ENCODE data around the gene ZNF275.
"Not testable (repeated sequence)": the region's sequence is repeated elsewhere in the genome, so short reads cannot be mapped to it uniquely, and the experiment has no call there.

The ZNF275 gene

DNA sequence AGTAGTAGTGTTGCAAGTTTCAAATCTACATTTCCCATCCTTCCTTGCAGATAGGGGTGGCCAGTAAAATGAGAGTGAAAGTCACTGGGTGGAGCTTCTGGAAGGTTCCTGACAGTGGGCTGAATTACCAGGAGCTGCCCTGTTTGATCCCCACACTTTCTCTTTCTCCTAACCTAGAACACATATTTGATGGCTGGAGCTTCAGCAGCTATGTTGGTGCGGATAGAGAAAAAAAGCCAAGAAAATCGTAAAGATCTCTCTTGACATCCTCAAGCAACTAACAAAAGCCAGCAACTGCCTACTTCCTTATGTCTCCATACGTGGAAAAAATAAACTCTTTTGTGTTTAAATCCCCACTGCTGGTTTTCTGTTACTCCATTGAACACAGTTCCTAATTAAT, 32.2 kb downstream of the ZNF275 start:
- DNase-seq: no peak

DNA sequence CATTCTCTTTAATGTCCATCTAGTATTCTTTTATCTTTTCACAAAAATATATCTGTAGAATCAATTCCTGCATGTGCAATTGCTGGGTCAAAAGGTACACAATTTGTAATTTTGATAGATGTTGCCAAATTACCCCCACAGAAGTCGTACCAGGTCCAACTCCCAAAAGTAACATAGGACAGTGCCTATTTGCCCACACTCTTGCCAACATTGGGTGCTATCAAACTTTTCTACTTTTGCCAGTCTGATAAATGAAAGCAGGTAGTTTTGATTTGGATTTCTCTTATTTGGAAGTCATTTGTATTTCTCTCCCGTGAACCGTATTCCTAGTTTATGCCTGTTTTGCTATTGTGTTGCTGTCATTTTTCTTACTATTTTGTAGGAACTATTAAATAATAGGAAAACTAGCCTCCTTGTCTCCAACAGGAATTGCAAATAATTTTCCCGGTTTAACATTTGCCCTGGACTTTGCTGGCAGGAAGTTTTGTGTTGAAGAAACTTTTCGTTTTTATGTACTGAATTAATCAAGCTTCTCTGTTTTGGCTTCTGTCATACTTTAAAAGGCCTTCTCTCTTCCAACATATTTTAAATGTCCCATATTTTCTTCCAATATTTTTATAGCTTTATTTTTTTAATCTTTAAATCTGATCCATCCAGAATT, 33.1 kb downstream of the ZNF275 start:
- no peak for DNase-seq

DNA sequence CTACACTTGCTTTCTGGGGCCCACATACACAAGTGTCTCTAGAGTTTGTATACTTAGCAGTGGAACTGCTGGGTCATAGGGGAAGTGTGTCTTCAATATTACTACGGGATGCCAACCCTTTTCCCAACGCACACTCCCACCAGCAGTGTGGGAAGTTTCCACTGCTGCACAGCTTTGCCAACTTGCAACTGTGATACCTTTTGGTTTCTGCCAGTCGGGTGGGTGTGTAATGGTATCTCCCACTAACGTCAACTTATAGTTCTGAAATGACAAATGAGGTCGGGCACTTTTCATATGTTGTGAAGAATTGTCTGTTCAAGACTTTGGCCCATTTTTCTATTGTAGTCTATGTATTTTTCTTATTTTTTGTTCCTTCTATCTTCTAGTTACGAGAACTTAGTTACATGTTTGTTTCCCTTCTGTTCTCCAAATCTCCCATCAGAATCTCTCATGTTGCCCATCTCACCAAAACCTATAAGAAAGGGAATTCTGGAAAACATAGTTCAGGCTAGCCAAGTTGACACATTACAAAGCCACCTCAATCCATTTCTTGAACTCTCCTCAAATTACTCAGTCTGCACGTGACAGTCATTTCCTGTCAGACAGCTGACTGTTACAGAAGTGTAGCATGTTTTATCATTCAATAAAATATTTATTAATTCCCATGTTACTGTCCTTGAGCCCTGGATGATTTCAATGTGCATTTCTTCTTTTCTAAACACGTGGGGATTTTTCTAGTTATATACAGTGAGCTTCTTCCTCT, 36.5 kb downstream of the ZNF275 start:
- no peak for DNase-seq

DNA sequence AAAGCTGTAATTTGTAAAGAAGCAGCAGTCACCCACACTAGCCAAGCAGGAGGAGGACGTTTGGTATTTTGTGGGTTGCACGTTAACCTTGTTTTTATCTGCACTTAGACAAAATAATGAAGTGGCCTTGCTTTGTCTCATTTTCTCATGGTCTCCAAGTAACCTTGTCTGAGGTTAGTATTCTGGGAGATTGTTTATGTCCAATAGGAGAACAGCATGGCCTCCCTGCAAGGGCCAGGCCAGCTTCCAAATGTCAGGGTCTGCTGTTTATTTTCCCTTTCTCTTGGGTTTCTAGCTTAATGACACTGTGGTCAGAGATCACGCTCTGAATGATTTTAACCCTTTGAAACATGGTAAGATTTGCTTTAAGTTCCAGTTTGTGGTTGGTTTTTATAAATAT, 37.3 kb downstream of the ZNF275 start:
- DNase-seq: no peak

DNA sequence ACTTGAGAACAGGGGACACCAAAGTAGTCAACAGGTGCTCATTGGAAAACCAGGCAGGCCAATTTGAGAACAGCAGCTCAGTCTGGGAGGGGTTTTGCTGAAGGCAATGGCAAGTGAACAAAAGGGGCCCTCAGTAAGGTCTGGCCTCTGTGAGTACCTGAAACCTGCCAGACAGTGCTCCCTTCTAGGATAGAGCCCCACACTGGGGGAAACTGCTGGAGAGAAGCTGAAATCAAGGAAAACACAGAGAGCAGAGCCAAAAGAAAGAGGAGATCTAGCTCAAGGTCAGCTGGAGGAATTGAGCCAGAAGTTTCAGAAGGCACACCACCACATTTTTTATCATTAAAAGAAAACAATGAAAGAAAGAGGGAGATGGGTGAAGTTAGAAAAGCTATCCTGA, 39.0 kb downstream of the ZNF275 start:
- no peak for DNase-seq

DNA sequence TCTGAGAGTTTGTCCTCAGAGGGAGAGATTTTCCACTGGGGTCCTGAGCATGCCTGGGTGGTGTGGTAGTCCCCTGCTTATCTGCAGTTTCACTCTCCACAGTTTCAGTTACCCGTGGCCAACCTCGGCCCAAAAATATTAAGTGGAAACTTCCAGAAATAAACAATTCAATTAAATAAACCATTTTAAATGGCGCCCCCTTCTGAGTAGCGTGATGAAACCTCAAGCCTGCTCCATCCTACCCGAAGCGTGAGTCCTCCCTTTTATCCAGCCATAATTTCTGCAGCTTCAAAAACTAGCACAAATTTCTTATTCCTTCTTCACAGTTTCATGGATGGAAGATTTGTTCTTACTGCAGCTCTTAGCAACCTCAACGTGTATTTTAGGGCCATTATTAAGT, 40.5 kb downstream of the ZNF275 start:
- DNase-seq: no peak

DNA sequence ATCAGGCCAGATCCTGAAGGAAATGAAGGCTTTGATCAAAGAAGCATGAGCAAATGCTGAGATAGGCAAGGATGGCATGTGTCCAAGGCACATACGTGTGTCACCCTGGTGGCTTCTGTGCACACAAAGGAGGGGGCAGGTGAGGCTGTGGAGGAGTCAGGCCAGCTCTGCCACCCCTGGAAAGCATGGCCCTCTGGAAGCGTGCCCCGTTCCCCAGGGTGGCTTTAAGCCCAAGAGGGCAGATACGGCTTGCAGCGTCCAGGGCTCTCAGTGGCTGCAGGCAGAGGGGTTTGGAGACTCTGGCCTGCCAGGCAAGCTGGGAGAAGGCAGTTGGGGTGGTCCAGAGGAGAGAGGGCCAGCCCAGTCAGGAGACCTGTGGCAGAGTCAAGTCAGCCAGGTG, 41.6 kb downstream of the ZNF275 start:
- no peak for DNase-seq

DNA sequence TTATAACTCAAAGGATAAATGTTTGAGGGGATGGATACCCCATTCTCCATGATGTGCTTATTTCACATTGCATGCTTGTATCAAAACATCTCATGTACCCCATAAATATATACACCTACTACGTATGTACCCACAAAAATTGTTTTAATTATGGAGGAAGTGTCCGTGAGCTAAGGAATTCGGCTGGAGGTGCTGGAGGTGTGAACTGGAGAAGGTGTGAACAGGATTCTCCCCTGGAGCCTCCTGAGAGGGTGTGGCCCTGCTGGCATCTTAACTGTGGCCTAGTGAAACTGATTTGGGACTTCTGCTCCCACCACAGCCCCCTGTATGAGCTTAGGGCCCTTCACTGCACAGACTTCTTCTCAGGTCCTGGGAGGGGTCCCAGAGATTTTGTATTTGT, 43.8 kb downstream of the ZNF275 start:
- no peak for DNase-seq

DNA sequence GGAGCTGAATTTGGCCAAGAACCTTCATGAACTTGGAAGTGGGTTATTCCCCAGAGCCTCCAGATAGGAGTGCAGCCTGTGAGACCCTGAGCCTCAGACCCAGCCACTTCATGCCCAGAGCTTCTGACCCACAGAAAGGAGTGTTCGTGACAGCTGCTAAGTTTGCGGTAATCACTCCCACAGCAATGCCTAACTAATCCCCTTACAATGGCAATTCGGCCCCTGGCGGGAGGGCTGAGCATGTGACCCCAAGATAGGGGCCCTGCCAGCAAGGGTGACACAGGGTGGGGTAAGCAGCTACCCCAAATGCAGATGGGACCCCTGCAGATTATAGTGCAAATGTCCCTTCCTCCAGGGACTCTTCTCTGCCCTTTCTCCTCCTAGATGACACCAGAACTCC, 44.7 kb downstream of the ZNF275 start:
- DNase-seq: no peak

DNA sequence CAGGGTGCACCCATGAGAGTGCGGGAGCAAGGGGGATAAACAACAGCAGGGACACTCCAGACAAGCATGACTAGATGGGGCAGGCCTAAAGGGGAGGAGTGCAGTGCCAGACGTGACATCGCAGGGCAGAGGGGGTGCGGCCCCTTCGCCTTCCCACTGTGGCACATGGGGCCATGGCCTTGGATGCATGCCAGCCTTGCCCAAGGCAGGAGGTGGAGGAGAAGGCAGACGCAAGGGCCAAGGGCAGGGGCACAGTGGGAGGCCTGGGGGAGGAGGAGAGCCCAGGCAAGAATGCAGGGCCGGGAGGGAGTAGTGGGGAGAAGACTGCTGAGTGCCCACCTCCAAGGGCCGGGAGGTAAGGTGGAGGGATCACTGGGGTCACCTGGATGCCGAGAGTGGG, 45.6 kb downstream of the ZNF275 start:
- no peak for DNase-seq

DNA sequence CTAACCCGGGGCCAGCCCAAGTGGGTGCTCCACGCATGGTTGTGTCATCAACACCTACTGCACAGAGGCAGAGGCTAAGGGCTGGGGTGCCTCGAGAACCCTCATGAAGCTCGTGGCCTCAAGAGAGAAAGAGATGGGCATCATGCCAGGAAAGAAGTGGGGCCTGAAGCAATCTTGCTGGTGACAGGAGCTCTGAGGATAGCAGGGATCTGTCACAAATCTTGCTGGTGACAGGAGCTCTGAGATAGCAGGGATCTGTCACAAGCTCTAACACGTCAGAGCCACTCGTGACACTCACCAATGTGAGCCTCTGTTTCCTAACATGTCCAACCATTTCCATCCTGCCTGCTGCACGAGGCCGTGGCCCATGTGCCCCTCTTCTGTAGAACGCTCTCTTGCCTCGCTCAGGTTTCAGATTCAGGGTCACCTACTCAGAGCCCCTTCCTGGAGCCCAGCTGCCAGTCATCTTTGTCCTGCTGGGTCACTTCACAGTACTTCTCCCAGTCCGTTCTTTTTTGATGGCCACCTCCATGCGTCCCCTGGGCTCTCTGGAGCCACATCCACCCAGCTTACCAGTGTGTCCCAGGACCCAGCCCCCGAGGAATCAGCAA, 46.1 kb downstream of the ZNF275 start:
- no peak for DNase-seq

DNA sequence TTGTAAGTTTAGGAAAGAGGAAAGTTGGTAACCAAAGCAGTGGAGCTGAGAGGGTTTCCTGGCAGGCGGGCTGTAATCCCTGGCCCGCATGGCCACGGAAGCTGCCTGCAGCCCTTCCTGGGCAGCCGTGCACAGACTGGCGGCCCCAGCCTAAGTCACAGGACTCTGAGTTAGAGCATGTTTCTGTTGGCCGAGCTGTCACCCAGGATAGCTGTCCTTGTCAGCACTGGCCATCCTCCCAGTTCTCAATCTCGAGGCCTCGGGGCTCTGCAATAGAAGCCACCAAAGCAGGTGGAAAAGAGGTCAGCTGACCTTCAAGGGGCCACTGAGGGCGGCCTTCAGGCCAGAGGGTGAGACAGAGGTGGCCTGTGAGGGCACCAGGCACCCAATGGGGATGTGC, 46.7 kb downstream of the ZNF275 start:
- no peak for DNase-seq

DNA sequence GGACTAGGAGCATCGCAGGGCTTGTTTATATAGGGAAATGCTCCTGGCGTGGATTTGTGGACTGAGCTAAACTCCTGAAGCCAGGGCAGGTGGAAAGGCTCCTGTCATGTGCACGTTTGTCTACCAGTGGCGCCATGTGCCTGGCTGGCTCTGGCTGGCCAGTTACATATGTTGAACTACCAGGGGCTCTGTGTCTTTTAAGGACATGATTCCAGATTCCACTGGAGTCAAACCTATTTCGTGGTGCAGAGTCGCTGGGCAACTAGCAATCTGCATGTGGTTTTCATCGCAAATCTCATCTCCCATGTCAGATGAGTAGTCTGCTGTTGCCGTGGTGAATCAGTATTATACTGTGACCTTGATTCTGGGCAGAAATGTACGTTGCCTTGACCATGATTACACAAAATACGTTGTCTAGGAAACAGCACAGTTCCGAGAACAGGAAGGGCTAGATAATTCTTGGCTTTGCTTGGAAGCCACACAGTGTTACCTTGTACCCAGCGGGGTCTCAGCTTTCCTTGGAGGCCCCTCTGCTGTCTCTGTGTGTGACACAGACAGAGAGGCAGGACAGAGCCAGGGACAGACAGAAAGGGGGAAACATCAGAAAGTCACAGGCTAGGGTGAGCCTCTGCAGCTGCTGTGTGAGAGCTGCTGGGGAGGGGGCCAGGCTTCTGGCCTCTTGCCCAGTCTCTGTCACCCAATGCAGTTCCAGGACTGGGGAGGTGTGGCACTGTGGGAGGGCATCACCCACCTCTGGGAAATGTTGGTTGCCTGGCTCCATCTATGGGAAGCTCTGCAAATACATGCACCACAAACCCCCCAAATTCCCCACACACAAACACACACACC, 48.0 kb downstream of the ZNF275 start:
- peak; percentile 10 for DNase-seq

DNA sequence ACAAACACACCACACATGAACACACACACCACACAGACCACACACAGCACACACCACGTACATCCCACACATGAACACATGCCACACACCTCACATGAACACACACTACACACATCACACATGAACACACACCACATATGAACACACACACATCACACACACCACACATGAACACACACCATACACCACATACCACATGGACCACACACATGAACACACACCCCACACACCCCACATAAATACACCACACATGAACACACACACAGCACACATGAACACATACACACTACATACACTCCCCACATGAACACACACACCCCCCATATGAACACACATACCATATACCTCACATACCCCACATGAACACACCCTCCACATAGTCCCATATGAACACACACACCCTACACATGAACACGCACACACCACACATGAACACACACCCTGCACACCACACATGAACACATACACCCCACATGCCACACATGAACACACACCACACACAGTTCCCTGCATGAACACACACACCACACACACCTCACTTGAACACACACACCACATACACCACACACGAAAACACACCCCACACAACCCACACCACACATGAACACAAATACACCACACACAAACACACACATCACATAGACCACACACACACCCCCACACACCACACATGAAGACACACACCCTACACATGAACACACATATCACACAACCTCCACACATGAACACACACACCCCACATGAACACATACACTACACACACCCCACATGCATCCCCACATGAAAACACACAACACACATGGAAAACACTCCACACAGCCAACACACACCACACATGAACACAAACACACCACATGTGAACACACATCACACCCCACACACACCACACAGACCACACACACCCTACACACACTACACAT, 48.9 kb downstream of the ZNF275 start:
- DNase-seq: no peak

DNA sequence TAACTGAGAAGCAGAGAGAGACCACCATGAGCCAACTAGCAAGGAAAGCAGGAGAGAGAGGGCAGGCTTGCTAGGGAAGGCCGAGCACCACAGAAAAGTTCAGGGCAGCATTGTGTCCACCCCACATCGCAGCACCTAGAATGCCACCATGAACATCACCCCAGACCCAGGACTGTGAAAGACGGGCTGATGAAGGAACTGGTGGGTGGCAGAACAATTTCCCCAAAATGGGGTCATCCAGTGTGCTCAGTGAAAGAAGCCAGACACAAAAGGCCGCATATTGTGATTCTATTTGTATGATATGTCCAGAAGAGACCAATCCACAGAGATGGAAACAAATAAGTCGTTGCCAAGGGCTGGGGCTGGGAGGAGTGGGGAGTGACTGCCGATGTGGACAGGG, 50.4 kb downstream of the ZNF275 start:
- DNase-seq: no peak

DNA sequence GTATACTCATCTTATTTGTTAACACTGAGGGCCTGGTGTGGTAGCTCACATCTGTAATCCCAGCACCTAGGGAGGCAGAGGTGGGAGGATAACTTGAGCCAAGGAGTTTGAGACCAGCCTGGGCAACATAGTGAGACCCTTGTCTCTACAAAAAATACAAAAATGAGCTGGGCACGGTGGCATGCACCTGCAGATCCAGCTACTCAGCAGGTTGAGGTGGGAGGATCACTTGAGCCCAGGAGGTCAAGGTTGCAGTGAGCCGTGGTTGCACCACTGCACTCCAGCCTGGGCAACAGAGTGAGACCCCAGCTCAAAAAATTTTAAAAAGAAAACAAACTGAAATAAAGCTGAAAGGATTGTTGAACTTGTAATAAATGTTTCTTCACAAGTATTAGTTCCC, 51.0 kb downstream of the ZNF275 start:
- not testable (repeated sequence) for DNase-seq

DNA sequence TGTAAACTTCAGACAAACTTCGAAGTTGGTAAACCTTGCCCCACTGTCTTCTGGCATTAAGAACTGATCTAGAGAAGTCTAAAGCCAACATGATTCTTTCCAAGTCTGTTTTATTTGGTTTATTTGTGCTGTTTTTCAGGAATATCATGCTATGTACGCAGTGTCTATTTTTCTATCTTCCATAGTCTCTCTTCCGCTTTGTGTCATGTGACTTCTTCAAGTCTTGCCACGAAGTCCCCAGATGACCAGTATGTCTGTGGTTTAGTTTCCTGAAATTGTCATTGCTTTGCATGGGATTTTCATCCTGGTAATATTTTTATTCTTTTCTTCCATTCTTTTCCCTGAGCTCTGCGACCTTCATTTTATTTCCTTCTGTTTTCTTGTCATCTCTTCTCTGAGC, 52.1 kb downstream of the ZNF275 start:
- no peak for DNase-seq

DNA sequence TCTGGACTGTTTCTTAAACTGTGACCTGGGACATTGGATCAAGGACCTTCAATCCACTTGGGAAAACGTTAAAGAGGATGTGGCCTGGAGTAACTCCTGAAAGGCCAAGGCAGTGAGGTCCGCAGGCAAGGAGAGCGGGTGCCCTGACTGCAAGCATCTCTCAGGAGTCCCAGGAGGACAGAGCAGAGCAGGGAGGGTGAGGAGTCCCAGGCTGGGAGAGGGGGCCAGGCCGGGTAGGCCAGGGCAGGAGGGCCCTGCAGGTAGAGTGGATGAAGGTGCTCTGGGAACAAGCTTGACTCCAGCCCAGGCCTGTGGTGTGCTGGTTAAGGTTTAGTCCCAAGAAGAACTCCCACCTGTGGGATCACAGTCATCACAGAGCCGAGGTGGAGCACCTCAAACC, 53.4 kb downstream of the ZNF275 start:
- DNase-seq: no peak

DNA sequence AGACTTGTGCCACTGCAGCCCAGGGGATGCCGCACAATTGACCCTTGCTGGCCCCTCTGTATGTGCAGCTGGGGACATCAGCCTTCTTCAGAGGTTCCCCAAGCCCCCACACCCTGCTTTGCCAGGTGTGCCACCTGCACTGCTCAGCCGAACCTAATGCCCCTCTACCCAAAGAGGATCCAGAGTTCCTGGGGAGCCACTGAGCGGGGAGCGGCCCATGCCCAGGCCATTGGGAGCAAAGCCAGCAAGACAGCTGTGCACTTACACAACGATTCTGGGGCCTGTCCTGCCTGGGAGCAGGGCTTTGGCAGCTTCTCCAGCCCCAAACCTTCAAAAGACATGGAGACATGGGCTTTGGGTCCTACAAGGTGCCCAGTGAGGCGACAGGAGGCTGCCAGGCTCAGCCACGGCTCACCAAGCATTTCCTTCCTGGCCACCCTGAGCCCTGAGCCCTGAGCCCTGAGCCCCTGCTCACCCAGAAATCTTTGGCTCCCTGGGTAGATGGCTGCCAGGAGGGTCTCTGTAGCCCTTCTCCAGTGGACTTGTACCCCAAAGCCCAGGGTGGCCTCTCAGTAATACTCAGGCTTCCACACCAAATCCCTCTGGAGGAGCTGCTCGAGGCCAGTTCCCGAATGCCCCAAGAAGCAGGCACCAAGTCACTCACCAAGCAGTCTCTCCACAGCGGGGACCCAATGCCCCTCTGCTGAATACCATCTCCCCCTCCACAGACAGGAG, 54.2 kb downstream of the ZNF275 start:
- DNase-seq: no peak

DNA sequence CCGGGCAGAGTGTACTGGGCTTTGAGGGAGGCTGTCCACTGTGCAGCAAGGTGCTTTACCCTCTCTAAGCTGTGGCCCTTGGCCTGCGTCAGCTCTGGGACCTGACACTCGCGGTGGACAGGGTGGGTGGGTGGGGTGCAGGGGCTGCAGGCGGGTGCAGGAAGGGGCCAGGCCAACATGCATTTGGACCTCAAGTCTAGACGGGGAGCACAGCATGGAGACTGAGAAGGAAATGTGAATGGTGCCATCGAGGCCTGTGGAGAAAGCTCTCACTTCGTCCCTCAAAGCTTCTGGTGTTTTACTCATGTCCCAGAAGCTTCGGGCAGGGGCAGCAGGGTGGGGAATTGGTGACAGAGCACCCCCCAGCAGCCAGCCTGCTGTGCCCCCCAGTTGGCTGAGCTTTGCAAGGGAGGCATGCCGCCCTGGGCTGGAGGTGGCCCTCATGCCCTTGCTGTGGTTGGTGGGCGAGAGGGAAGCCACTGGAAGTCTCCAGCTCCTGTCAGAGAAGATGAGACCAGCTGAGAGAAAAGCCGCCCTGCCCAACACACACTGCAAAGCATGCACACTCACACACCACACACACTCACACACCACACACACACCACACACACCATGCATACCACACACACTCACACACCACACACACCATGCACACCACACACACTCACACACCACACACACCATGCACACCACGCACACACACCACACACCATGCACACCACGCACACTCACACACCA, 54.9 kb downstream of the ZNF275 start:
- no peak for DNase-seq

DNA sequence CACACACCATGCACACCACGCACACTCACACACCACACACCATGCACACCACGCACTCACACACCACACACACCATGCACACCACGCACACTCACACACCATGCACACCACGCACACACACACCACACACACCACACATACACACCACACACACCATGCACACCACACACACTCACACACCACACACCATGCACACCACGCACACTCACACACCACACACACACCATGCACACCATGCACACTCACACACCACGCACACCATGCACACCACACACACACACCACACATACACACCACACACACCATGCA, 55.5 kb downstream of the ZNF275 start:
- DNase-seq: not testable (repeated sequence)
